NCI-H524 (cell line): Measurements from ENCODE around the gene CLMN.

Experiments used
- DNase-seq, 2 experiments: peaks; one replicate each; lab custom pipeline; 2025; lab: John Stamatoyannopoulos, UW

Gene CLMN

DNA sequence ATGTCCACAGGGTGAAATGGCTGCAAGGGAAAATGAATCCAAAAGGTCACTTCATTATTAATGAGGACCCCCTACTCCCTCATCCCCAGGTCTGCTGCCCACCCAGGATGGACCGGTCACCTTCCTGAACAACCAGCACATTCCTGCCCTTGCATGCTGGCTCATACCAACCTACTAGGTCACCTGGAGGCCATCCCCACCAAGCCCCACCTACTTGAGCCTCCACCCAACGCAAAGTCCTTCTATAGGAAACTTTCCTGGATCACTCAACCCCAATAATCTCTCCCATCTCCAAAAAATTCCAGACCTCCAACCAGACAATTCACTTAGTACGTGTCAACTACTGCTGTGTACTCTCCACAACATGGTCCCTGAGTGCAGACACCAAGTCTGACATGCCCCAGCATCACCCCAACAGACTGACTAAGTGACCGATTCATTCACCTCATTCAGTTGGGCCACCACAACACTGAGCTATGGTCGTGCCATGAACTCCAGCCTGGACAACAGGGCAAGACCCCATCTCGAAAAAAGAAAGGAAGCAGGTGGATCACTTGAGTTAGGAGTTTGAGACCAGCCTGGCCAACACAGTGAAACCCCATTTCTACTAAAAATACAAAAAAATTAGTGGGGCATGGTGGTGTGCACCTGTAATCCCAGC, 18.1 kb downstream of the CLMN start:
- no peak for DNase-seq

GRCh38 chr14:95300697-95301526, 18.8 kb downstream of the CLMN start:
- DNase-seq: no peak

DNA sequence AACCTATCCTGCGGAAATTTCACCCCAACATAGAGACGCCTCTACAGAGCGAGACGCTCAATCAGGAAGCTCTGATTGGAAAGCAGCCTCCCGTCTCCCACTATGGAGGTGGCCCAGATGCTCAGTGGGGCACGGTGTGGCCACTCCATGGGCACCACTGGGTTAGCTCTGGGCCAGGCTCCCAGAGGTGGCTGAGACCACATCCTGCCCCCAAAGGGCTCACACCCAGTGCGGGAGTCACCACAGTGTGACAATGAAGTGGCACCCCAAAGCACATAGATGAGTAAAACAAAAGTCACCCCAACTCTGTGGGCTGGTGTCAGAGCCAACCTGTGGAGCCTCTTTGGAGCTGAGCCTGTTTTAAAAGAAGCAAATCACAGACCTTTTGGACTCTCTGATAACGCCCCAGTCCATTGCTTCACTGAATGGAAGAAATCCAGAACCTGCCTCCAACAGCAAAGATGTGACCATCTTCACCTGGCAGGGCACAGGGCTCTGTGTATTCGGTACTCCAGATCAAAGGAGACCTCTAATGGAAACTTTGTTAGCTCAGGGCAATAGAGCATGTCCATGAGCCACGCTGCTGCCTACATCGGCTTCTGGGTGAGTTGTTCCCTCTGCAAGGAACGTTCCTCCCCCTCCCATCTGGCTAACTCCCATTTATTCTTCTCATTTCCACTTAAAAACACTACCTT, 19.6 kb downstream of the CLMN start:
- no peak for DNase-seq

DNA sequence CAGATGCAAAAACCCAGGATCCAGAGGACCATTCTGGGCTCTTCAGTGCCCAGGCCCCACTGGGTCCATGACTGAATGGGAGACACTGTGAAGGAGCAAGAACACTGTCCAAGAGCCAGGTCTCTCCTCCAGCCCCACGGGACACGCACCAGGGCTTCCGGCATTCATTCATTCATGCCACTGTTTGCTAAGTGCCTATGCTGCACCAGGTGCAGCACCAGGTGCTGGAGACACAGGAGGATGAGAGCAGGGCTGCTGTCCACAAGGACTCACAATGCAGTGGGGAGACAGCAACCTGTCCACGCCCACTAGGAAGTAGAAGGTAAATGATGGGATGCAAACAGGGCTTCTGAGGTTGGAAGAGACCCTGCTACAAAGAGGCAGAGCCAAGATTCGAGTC, 20.4 kb downstream of the CLMN start:
- DNase-seq: no peak

DNA sequence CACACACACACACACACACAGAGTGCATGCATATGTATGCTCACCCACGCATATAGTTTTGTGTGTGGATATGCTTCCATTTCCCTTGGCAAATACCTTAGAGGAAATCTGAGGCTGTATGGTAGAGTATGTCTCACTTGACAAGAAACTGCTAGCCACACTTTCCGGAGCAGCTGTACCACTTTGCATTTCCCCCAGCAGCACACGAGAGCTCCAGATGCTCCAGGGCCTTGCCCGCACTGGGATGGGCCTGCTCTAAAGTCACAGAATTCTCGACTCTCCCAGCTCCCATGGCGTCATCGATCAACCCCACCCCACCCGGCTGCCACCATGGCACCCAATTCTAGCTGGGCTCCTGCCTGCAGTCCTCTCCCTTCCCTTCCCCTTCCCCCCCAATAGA, 21.9 kb downstream of the CLMN start:
- DNase-seq: peak in 1 of 2 experiments; percentile 43

- no peak for DNase-seq
These were observed 22.7 kb downstream of the CLMN start for GRCh38 chr14:95296966-95297365.

DNA sequence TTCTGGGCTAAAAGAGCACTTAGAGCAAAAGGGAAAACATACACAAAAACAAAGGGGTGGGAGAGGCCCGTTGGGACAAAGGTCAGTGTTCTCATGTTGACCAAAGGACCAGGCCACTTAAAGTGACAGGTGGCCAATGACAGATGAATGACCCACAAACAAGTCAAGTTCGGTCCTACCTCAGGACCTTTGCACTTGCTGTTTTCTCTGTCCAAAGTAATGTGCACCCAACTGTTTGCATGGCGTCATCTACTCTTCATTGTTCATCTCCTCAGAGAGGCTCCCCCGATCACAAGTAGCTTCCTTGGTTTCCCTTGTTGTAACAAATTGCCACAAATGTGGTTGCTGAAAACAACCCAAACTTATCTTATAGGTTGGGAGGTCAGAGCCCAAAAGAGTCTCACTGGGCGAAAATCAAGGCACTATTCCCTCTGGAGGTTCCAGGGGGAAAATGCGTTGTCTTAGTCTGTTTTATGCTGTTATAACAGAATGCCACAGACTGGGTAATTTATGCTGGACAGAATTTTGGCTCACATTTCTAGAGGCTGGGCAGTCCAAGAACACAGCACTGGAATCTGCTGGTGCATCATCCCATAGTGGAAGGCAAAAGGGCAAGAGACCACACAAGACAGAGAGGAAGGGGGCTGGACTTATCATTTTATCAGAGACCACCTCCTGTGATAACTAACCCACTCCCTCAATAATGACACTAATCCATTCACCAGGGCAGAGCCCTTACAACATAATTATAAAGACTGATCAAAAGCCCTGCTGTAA, 23.9 kb downstream of the CLMN start:
- DNase-seq: no peak

GRCh38 chr14:95294834-95295599, 24.7 kb downstream of the CLMN start:
- peak in 1 of 2 experiments; percentile 69 for DNase-seq

DNA sequence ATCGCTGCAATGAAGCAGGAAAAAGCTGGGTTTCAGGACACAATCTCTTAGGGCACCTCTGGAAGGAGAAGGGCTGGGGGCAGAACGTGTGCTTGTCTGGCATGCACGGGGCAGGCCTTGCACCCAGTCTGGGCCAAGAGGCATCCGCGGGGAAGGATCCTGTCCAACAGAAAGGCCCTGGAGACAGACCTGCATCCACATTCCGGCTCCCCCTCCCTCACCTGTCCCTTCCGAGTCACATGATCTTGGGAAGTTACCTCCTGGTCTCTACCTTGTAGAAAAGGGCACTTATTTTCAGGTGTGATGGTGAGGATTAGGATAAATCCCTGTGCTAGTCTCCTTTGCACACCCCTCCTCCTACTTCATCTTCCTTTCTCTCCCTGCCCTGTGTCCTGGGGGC, 25.4 kb downstream of the CLMN start:
- DNase-seq: no peak

DNA sequence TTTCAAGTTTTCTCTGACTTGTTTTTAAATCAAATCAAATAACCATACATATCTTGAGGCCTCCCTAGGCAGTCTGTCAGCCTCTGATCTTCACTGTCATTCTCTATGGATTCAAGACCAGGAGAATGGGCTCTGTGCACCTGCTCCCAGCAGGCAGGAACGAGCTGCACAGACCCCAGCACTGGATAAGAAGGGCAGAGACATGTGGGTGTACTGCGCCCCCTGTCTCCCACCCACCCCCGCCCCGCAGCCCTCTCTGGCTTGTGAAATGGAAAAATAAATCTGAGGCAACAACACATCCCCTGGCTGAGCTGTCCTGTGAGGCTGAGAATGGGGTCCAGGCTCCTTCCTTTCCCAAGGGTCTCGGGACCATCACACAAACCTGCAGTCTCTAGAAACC, 26.3 kb downstream of the CLMN start:
- DNase-seq: peak in 1 of 2 experiments; percentile 65

DNA sequence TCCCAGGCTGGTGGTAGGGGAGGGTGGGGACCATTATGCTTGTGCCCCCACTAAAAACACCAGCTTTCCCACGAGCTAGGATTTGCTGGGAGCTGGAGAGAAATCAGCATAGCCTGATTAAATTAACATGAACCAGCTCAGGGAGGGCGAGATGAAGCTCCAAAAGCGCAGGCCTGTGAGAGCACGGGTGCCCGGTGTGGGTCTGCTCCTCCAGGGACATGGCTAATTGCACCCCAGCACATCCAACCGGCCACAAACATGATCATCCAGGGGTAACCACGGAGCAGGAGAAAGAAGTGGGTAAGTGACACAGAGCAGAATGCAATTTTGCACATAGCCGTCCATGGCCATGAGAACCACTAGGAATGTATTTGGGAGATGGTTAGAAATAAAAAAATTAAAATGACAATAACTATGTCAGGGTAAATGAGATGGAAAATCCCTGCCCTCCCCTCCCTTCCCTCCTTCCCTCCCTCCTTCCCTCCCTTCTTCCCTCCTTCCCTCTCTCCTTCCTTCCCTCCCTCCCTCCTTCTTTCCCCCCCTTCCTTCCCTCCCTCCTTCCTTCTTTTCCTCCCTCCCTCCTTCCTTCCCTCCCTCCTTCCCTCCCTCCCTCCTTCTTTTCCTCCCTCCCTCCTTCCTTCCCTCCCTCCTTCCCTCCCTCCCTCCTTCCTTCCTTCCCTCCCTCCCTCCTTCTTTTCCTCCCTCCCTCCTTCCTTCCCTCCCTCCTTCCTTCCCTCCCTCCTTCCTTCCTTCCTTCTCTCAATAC, 26.9 kb downstream of the CLMN start:
- DNase-seq: no peak

DNA sequence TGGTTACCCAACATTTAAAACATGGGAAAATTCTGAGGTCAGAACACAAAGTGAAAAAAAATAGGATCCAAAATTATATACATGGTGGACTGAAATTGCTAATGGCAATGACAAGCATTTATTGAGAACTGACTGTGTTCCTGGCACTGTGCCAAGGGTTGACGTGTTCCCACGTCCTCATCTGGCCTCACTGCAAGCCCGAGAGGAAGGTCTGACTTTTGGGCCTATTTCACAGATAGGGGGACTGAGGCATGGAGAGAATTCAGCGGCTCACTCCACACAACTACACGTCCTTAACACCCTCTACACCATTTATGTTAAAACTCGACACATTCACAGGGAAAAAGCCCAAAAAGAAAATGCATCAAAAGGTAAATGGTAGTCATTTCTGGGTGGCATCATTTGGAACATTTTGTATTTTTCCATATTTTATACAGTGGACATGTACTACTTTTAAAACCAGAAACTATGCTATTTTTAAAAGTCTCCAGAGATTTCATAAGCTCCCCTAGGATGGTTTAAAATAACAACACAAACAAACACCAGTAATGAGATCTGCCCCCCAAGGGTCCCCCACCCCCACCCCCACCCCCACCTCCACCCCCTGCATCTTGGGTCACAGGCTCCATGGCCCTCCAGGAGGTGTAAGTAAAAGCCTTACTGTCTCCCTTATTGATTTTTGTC, 27.7 kb downstream of the CLMN start:
- DNase-seq: peak in 1 of 2 experiments; percentile 15

GRCh38 chr14:95290871-95291431, 28.8 kb downstream of the CLMN start:
- DNase-seq: no peak

- DNase-seq: no peak
These were observed 29.7 kb downstream of the CLMN start for GRCh38 chr14:95290021-95290420.

GRCh38 chr14:95289323-95290010, 30.2 kb downstream of the CLMN start:
- DNase-seq: no peak

DNA sequence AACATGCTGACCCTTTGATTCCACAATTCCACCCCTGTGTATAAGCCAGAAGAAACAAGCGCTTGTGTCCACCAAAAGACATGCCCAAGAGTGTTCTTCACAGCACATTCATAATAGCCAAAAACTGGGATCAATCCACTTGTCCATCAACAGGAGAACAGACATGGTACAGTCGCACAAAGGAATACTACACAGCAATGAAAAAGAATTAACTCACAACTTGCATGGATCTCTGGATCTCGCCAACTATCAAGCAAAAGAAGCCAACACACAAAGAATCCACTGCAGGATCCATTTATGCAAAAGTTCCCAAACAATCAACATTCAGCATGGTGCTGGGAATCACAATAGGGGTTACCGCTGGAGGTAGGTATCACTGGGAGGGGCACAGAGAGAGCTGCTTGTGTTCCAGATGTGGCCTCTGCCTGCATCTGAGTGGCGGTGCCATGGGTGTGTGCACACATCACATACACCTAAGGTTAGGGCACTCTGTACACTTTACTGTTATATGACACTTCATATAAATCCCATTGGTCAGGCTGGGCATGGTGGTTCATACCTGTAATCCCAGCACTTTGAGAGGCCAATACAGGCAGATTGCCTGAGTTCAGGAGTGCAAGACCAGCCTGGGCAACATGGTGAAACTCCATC, 30.9 kb downstream of the CLMN start:
- DNase-seq: no peak

- peak in 1 of 2 experiments; percentile 14 for DNase-seq
These were observed 32.4 kb downstream of the CLMN start for GRCh38 chr14:95287176-95287754.

- no peak for DNase-seq
These were observed 33.1 kb downstream of the CLMN start for GRCh38 chr14:95286645-95287044.
